Suprapubic skin (tissue), 3 donors: ENCODE data around the gene RASA2.

ENCODE experiments used
- EP300 ChIP-seq: sonication (generic); formaldehyde crosslinking; IDR thresholded peaks from one replicate; pipeline ENCODE4 v1.6.1; 2017; ENCODE audit warnings: antibody characterized with exemption
- TF ChIP-seq, protein P1 (sequence below), 2 donors: fragments of 200-600 bp in 1 of 2; fragments of 450-650 bp in 1 of 2; sonication (generic) in 1 of 2; IDR thresholded peaks; one replicate each; pipeline ENCODE4 v1.5.1; 2016 to 2019; ENCODE audit warnings: antibody characterized with exemption in 2 of 2, mild to moderate bottlenecking in 1 of 2, moderate library complexity in 1 of 2

DNA sequence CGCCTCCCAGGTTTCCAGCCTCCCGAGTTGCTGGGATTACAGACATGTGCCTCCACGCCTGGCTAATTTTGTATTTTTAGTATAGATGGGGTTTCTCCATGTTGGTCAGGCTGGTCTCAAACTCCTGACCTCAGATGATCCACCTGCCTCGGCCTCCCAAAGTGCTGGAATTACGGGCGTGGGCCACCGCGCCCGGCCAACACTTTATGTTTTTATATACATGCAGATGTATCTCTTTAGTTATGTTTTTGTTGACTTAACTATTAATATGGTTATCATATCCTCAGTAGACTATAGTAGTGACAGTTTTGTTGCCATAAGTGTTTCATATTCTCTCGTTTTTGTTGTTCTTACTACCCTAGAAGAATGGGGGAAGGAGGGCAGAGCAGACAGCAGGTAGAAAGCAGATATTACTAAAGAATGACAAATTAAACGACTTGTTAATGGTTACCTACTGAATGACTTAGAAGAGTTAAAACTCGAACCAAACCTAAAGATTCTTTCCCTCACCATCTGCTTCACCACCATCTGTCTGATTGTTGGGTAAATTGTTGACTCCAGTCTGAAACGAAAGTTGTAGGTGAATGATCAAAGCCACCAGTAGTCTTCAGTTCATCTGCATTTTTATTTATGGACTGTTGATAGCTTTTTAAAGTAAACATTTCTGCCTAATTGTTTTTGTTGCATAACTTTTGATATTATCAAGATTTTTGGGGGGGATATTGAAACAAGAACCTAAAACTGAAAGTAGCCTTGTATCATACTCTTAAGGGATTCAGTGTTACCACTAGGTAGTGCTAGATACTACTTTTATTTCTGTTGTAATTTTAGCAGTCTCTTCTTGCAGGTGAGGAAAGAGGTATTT lies 89.3 kb downstream of the RASA2 start:
- no peak for TF ChIP-seq EP300
- TF ChIP-seq, protein P1, sequence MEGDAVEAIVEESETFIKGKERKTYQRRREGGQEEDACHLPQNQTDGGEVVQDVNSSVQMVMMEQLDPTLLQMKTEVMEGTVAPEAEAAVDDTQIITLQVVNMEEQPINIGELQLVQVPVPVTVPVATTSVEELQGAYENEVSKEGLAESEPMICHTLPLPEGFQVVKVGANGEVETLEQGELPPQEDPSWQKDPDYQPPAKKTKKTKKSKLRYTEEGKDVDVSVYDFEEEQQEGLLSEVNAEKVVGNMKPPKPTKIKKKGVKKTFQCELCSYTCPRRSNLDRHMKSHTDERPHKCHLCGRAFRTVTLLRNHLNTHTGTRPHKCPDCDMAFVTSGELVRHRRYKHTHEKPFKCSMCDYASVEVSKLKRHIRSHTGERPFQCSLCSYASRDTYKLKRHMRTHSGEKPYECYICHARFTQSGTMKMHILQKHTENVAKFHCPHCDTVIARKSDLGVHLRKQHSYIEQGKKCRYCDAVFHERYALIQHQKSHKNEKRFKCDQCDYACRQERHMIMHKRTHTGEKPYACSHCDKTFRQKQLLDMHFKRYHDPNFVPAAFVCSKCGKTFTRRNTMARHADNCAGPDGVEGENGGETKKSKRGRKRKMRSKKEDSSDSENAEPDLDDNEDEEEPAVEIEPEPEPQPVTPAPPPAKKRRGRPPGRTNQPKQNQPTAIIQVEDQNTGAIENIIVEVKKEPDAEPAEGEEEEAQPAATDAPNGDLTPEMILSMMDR (IDR thresholded peaks at IDR 0.05), result peak in 1 of 2 donors; percentile 25
